Activated naive CD4-positive, alpha-beta T cell treated with anti-CD3 and anti-CD28 coated beads for 36 hours (primary cell): ENCODE results near the gene TMEM184C. TPM values are rescaled to one million over a fixed set of nuclear protein-coding genes. Genes with fewer than 3 reads are reported as not detected.

Experiments
- CTCF ChIA-PET: fragments of 350-600 bp; sonication (Branson Sonifier 250); formaldehyde crosslinking; loops from one replicate; lab custom pipeline; 2021; ENCODE audit warnings: antibody characterized with exemption; lab: Charles Lee
- DNase-seq: peaks from one replicate; pipeline ENCODE4 v3.0.0-alpha.2; 2020
- H3K27ac Mint-ChIP-seq: one replicate; pipeline ENCODE4 v1.8.0; 2021; ENCODE audit warnings: mild to moderate bottlenecking, mixed read lengths
- H3K27me3 Mint-ChIP-seq: one replicate; pipeline ENCODE4 v1.8.0; 2021; ENCODE audit warnings: low read depth, mixed read lengths
- H3K36me3 Mint-ChIP-seq: one replicate; pipeline ENCODE4 v1.8.0; 2021; ENCODE audit warnings: low read depth, mixed read lengths
- H3K4me1 Mint-ChIP-seq: one replicate; pipeline ENCODE4 v1.8.0; 2021; ENCODE audit warnings: low read depth, mixed read lengths
- H3K4me3 Mint-ChIP-seq: one replicate; pipeline ENCODE4 v1.8.0; 2021; ENCODE audit warnings: mild to moderate bottlenecking, moderate library complexity, mixed read lengths
- H3K9me3 Mint-ChIP-seq: one replicate; pipeline ENCODE4 v1.8.0; 2021; ENCODE audit warnings: mixed read lengths
- intact Hi-C: fragments of 100-400 bp; cut with micrococcal nuclease; formaldehyde crosslinking; loops from one replicate; pipeline ENCODE4 v1.15.1; 2023
- total RNA-seq, 2 experiments: library from RNA; stranded (reverse); gene quantifications; one replicate each; pipeline ENCODE4 v1.2.3, GENCODE V29; 2021

Gene TMEM184C
- total RNA-seq, 2 experiments from 2014 or later, result 11.5 to 12.5 TPM

DNA sequence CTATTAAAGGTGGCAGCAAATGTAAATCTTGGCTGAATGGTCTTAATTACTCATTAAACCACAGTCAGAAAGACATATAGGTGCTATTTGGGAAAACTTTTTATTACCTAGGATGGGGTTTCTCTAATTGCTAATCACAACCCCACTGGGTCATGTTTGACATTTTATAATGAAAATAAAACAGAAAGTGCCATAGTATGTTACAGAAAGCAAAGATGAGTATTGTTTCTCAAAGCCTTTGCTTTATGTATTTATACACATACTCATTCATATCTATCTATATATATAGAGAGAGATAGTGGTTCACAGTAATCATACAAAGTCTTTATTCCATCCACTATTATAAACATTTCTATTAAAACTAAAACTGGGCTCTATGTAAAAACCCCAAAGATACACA, 18.2 kb downstream of the TMEM184C start:
- Mint-ChIP-seq H3K9me3 (peaks cover 5% of the 10 kb centered on the region), H3K4me1 (peaks cover 16% of the 10 kb centered on the region), H3K4me3 (no peak overlapping the region), H3K27ac (no peak overlapping the region), H3K27me3 (no peaks in the 10 kb centered on the region), H3K36me3 (peaks cover 53% of the 10 kb centered on the region)
- intact Hi-C loops, result no loop called here
- CTCF ChIA-PET, result no interaction called here
- DNase-seq, result no peak

DNA sequence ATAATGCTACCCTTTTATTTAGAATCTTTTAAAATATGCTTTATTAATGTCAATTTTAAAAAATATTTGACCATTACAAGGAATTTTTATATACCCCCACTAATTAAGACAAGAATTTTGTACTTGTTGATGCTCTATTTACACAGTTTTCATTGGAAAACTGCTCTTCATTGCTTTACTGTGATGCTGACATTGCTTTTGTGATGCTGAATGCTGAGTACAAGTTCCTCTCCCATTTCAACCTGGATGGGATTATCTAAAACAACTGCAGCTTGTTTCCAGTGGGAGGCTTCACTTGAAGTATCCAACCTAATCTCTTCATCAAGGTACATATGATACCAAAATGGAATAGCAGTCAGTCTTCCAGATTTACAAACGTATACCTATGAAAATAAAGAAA, 21.2 kb downstream of the TMEM184C start:
- no peak for DNase-seq
- H3K27ac Mint-ChIP-seq, result no peak overlapping the region
- CTCF ChIA-PET, result interaction anchor here (1.5 to 1.6 kb wide), 2 partner anchors 21 to 229 kb away, joined by 4 to 5 read pairs; partner anchors contain the start of gene TMEM184C
- peaks cover 21% of the 10 kb centered on the region for H3K4me1 Mint-ChIP-seq
- intact Hi-C loops, result loop anchor here (2.0 kb wide), 1 partner anchor 22 kb away; the partner anchor contains the start of gene TMEM184C
- peaks cover 7% of the 10 kb centered on the region for H3K9me3 Mint-ChIP-seq
- H3K27me3 Mint-ChIP-seq, result no peaks in the 10 kb centered on the region
- H3K4me3 Mint-ChIP-seq, result no peak overlapping the region
- H3K36me3 Mint-ChIP-seq, result peaks cover 69% of the 10 kb centered on the region

DNA sequence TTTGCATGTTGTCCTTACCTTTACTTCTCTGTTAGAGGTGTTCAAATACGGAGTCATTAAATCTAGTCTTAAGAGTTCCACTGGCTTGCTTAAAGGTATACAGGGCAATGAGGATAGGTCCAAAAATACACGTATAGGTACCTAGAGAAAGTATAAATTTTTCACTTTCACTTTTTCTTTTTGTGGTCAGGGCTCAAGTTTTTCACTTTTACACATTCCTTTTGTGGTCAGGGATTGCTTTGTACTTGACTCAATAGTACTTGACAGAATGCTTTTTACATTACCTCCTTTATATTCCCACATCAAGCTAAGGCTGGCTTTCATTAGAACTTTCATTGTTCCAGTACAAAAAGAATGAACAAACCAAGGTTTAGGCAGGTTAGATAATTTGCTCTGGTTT, 21.7 kb downstream of the TMEM184C start:
- H3K36me3 Mint-ChIP-seq, result peaks cover 65% of the 10 kb centered on the region
- intact Hi-C loops, result loop anchor here (2.0 kb wide), 1 partner anchor 22 kb away; the partner anchor contains the start of gene TMEM184C

DNA sequence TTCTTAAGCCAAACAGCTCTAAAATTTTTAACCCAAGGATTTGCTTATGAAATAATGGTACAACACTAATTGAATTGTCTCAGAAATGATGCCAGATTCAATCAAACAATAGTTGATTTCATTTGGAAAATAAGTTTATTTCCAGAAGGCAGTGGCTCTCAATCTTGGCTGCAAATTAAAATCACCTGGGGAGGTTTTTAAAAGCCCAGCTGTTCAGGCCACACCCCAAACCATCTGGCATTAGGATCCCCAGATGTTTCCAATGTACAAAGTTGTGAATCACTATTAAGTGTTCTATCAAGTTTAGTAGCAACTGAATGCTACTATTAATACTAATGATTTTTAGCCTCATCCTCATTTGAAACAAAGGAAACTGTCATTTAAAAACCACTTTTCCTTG, 22.2 kb downstream of the TMEM184C start:
- CTCF ChIA-PET, result interaction anchor here (1.6 kb wide), 1 partner anchor 22 kb away, joined by 4 read pairs; the partner anchor contains the start of gene TMEM184C
- Mint-ChIP-seq H3K9me3 (peaks cover 7% of the 10 kb centered on the region), H3K36me3 (peaks cover 60% of the 10 kb centered on the region), H3K4me1 (peaks cover 21% of the 10 kb centered on the region), H3K27me3 (no peaks in the 10 kb centered on the region), H3K27ac (no peak overlapping the region), H3K4me3 (no peak overlapping the region)
- intact Hi-C loops, result loop anchor here (2.0 kb wide), 1 partner anchor 23 kb away; the partner anchor contains the start of gene TMEM184C
- DNase-seq, result no peak

More for the DNA sequence above, 21.7 kb downstream of the TMEM184C start:
- CTCF ChIA-PET, result interaction anchor here (1.6 kb wide), 1 partner anchor 22 kb away, joined by 4 read pairs; the partner anchor contains the start of gene TMEM184C
- DNase-seq, result no peak
- H3K9me3 Mint-ChIP-seq, result peaks cover 7% of the 10 kb centered on the region
- H3K4me3 Mint-ChIP-seq, result no peak overlapping the region
- no peaks in the 10 kb centered on the region for H3K27me3 Mint-ChIP-seq
- H3K27ac Mint-ChIP-seq, result peak overlapping the region; percentile 18
- H3K4me1 Mint-ChIP-seq, result peaks cover 21% of the 10 kb centered on the region

DNA sequence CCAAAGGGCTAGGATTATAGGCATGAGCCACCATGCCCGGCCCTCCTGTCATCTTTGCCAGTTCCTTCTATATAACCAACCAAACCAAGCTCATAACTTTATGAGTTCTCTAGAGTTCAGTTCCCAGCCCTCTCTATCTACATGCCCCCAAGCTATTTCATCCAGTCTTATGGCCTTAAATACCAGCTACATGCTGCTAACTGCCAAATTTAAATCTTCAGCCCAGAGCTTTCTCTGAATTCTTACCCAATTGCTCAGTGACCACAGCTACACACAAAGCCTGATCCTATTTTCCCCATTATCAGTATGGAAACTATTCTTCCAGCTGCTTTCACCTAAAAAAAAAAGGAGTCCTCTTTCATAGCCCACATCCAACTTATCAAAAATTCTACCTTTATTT, 23.1 kb downstream of the TMEM184C start:
- intact Hi-C loops, result no loop called here
- no peak overlapping the region for H3K27ac Mint-ChIP-seq
- peaks cover 20% of the 10 kb centered on the region for H3K4me1 Mint-ChIP-seq
- DNase-seq, result no peak
- H3K27me3 Mint-ChIP-seq, result no peaks in the 10 kb centered on the region
- no peak overlapping the region for H3K4me3 Mint-ChIP-seq
- H3K9me3 Mint-ChIP-seq, result peaks cover 7% of the 10 kb centered on the region
- peaks cover 53% of the 10 kb centered on the region for H3K36me3 Mint-ChIP-seq
- CTCF ChIA-PET, result no interaction called here

DNA sequence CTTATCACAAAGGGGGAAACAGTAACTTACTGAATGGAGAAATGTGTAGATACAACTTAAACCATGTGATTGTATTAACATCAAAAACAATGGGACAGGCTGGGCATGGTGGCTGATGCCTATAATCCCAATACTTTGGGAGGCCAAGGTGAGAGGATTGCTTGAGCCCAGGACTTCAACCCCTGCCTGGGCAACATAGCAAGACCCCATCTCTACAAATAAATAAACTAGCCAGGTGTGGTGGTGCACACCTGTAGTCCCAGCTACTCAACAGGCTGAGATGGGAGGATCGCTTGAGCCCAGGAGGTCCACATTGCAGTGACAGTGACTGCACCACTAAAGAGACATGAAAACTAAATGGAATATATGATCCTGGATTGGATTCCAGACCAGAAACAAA, 26.4 kb downstream of the TMEM184C start:
- Mint-ChIP-seq H3K27ac (no peak overlapping the region), H3K27me3 (no peaks in the 10 kb centered on the region), H3K36me3 (peaks cover 48% of the 10 kb centered on the region), H3K9me3 (peaks cover 2% of the 10 kb centered on the region), H3K4me1 (peaks cover 43% of the 10 kb centered on the region), H3K4me3 (no peak overlapping the region)
- CTCF ChIA-PET, result interaction anchor here (1.2 to 1.4 kb wide), 2 partner anchors 8 to 36 kb away, joined by 3 read pairs; no protein-coding TSS in a partner anchor
- no peak for DNase-seq
- intact Hi-C loops, result no loop called here

DNA sequence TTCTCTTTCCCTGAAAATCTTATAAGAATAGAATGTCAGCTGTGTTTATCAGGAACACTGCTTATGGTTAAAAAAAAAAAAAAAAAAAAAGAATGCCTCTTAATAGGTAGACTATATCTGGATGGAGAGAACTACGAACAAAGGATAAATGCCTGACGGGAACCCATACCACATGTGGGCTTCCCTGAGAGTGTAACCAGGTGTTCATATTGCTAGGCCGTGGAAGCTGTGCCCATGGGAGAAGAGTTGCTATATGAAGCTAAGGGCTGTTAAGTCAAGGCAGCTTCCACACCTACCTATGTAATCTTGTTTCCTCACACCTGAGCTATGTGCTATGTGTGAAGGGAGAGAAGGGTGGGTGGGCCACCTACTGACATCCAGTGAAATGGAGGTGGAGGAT, 27.3 kb downstream of the TMEM184C start:
- intact Hi-C loops, result no loop called here
- peaks cover 50% of the 10 kb centered on the region for H3K36me3 Mint-ChIP-seq
- CTCF ChIA-PET, result interaction anchor here (1.0 kb wide), 1 partner anchor 223 kb away, joined by 3 read pairs; no protein-coding TSS in a partner anchor

DNA sequence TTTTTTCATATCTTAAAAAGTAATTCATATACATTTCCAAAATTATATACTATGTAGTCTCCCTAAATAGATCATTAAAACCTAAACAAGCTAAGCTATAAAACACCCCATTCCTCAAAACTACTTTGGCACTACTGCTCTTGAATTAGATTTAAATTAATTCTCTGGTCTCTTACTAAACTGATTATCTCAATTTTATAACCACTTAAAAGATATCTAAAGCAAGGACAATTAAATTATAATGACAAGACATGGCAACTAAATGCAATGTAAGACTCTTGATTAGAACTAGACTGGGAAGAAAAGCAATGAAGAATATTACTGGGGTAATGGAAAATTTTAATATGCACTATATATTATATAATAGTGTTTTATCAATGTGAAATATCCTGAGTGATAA, 27.9 kb downstream of the TMEM184C start:
- CTCF ChIA-PET, result interaction anchor here (1.0 kb wide), 1 partner anchor 222 kb away, joined by 3 read pairs; no protein-coding TSS in a partner anchor
- H3K4me3 Mint-ChIP-seq, result no peak overlapping the region
- peaks cover 2% of the 10 kb centered on the region for H3K9me3 Mint-ChIP-seq
- intact Hi-C loops, result no loop called here
- H3K4me1 Mint-ChIP-seq, result peaks cover 37% of the 10 kb centered on the region
- no peaks in the 10 kb centered on the region for H3K27me3 Mint-ChIP-seq
- no peak overlapping the region for H3K27ac Mint-ChIP-seq
- DNase-seq, result no peak
- peaks cover 52% of the 10 kb centered on the region for H3K36me3 Mint-ChIP-seq

More for the DNA sequence above, 27.3 kb downstream of the TMEM184C start:
- H3K27me3 Mint-ChIP-seq, result no peaks in the 10 kb centered on the region
- H3K4me1 Mint-ChIP-seq, result peaks cover 37% of the 10 kb centered on the region
- peaks cover 2% of the 10 kb centered on the region for H3K9me3 Mint-ChIP-seq
- DNase-seq, result no peak
- no peak overlapping the region for H3K4me3 Mint-ChIP-seq
- no peak overlapping the region for H3K27ac Mint-ChIP-seq

DNA sequence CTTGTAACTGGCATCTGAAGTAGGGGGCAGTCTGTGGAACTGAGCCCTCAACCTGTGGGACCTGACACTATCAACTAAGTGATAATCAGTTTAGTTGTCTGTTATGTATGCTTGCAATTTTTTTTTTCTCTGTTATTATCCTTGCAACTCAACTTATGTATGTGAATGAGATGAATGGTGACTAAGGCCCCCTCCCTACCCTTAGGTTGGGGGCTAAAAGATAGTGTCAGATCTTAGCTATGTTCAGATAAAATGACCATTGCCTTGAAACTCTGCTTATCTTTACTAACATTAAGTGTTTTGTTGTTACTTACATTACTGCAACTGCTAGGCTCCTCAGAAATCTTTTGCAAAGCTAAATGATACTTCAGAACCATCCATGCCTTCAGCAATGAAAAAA, 31.5 kb downstream of the TMEM184C start:
- H3K4me1 Mint-ChIP-seq, result peaks cover 42% of the 10 kb centered on the region
- no peak for DNase-seq
- intact Hi-C loops, result no loop called here
- CTCF ChIA-PET, result interaction anchor here (0.6 kb wide), 1 partner anchor 29 kb away, joined by 6 read pairs; no protein-coding TSS in a partner anchor
- no peaks in the 10 kb centered on the region for H3K27me3 Mint-ChIP-seq
- H3K4me3 Mint-ChIP-seq, result no peak overlapping the region
- H3K27ac Mint-ChIP-seq, result no peak overlapping the region
- H3K9me3 Mint-ChIP-seq, result no peaks in the 10 kb centered on the region
- H3K36me3 Mint-ChIP-seq, result peaks cover 37% of the 10 kb centered on the region

DNA sequence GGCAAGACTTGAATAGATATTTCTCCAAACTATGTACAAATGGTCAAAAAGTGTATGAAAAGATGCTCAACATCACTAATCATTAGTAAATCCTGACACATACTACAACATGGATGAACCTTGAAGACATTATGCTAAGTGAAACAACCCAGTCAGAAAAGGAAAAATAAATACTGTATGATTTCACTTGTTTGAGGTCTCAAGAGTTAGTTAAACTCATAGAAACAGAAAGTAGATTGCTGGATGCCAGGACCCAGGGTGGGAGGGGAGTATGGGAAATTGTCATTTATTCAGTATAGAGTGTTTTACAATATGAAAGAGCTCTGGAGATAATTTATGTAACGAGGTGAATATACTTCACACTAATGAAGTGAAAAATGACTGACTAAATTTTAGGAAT, 34.4 kb downstream of the TMEM184C start:
- intact Hi-C loops, result loop anchor here (1.0 kb wide), 1 partner anchor 34 kb away; the partner anchor contains the start of gene TMEM184C
- Mint-ChIP-seq H3K27me3 (no peaks in the 10 kb centered on the region), H3K36me3 (peaks cover 46% of the 10 kb centered on the region), H3K27ac (no peak overlapping the region), H3K4me3 (no peak overlapping the region), H3K9me3 (no peaks in the 10 kb centered on the region), H3K4me1 (peaks cover 32% of the 10 kb centered on the region)
- peak; percentile 14 for DNase-seq
- CTCF ChIA-PET, result interaction anchor here (0.7 to 0.9 kb wide), 2 partner anchors 8 to 216 kb away, joined by 3 to 5 read pairs; no protein-coding TSS in a partner anchor

DNA sequence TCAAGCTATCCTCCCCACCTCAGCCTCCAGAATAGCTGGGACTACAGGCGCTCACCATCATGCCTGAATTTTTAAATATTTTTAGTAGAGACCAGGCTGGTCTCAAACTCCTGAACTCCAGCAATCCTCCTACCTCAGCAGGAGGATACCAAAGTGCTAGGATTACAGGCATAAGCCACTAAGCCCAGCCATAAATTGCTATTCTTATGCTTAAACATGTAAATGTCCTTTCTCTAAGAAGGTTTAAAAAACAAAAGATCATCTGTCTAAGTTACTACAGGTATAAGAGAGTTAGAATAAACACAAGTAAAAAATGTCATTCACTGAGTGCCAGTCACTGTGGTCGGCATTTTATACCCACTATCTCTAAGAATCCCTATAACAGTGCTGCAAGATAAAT, 38.4 kb downstream of the TMEM184C start:
- H3K4me3 Mint-ChIP-seq, result no peak overlapping the region
- CTCF ChIA-PET, result no interaction called here

DNA sequence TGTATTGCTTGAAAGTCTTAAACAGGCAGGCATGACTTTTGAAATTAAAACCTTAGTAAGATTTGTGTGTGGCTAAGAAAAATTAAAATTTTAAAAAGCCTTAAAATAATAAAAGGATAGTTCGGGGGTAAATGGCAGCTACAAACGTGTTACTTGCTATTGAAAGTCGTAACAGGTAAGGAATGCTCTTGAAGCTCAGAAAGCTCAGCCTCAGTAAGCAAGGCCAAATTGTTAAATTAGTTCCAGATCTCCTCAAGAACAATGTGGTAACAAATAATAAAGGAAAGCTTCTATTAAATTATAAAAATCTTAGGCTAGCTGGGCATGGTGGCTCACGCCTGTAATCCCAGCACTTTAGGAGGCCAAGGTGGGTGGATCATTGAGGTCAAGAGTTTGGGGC, 41.3 kb downstream of the TMEM184C start:
- Mint-ChIP-seq H3K36me3 (peaks cover 34% of the 10 kb centered on the region), H3K9me3 (no peaks in the 10 kb centered on the region), H3K27ac (no peak overlapping the region), H3K4me3 (no peak overlapping the region), H3K4me1 (no peaks in the 10 kb centered on the region), H3K27me3 (no peaks in the 10 kb centered on the region)
- no peak for DNase-seq
- CTCF ChIA-PET, result interaction anchor here (0.6 to 1.2 kb wide), 2 partner anchors 69 to 208 kb away, joined by 3 to 8 read pairs; no protein-coding TSS in a partner anchor
- intact Hi-C loops, result no loop called here

More for the DNA sequence above, 38.4 kb downstream of the TMEM184C start:
- H3K27me3 Mint-ChIP-seq, result no peaks in the 10 kb centered on the region
- peaks cover 35% of the 10 kb centered on the region for H3K36me3 Mint-ChIP-seq
- intact Hi-C loops, result no loop called here
- no peaks in the 10 kb centered on the region for H3K9me3 Mint-ChIP-seq
- no peak overlapping the region for H3K27ac Mint-ChIP-seq
- DNase-seq, result no peak
- H3K4me1 Mint-ChIP-seq, result peaks cover 10% of the 10 kb centered on the region

DNA sequence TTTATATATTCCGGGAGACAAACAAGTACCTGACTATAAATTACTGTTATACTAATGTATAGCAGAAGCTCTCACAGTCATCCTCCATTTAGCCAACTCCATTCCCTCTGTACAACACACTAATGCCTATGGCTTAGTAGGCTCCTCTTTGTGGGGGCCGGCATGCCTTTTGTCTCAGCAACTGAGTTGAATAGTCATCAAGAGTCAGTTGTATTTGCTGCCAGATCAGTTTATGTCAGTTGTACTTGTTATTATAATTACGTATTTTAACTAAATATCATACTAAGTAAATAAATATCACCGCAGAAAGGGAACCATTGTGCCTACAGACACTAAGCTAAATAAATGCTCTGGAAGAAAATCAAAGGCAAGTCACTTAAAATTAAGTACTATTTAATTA, 56.9 kb downstream of the TMEM184C start:
- intact Hi-C loops, result no loop called here
- Mint-ChIP-seq H3K4me1 (no peaks in the 10 kb centered on the region), H3K9me3 (no peaks in the 10 kb centered on the region), H3K36me3 (peaks cover 29% of the 10 kb centered on the region), H3K27ac (no peak overlapping the region), H3K27me3 (no peaks in the 10 kb centered on the region), H3K4me3 (no peak overlapping the region)
- CTCF ChIA-PET, result interaction anchor here (0.6 to 1.3 kb wide), 4 partner anchors 8 to 193 kb away, joined by 3 to 4 read pairs (median 4); no protein-coding TSS in a partner anchor
- no peak for DNase-seq
